GM12891 (cell line): Measurements from ENCODE around the gene DUSP11.
A peak's percentile ranks its signal among the peaks of the same experiment; 100 is the strongest.
"Not testable (repeated sequence)": the region's sequence is repeated elsewhere in the genome, so short reads cannot be mapped to it uniquely, and the experiment has no call there.

Experiments used
- DNase-seq: peaks from one replicate; pipeline ENCODE4 v3.0.0; 2011; ENCODE audit warnings: low spot score; ENCODE audit not compliant: insufficient read length
- FAIRE-seq: peaks from 2 replicates; lab custom pipeline; 2011; peaks lifted over from hg19 to GRCh38; lab: Jason Lieb, UNC
- PAX5 ChIP-seq: IDR thresholded peaks from 2 replicates; pipeline ENCODE4 v1.6.1; 2011; ENCODE audit warnings: low read length, moderate library complexity, mild to moderate bottlenecking; ENCODE audit not compliant: insufficient read depth, severe bottlenecking
- POLR2A ChIP-seq: IDR thresholded peaks from 2 replicates; pipeline ENCODE4 v1.6.1; 2011; ENCODE audit warnings: low read depth, low read length, control low read depth
- POLR2AphosphoS5 ChIP-seq: IDR thresholded peaks from 2 replicates; pipeline ENCODE4 v1.6.1; 2011; ENCODE audit warnings: low read depth, low read length, control low read depth
- POU2F2 ChIP-seq: IDR thresholded peaks from 2 replicates; pipeline ENCODE4 v1.6.1; 2011; ENCODE audit warnings: low read depth, mild to moderate bottlenecking, control low read depth, low read length, moderate library complexity
- SPI1 ChIP-seq: IDR thresholded peaks from 2 replicates; pipeline ENCODE4 v1.6.1; 2011; ENCODE audit warnings: low read depth, low read length, control low read depth
- TAF1 ChIP-seq: IDR thresholded peaks from 2 replicates; pipeline ENCODE4 v1.6.1; 2011; ENCODE audit warnings: low read depth, low read length, control low read depth

Gene DUSP11

DNA sequence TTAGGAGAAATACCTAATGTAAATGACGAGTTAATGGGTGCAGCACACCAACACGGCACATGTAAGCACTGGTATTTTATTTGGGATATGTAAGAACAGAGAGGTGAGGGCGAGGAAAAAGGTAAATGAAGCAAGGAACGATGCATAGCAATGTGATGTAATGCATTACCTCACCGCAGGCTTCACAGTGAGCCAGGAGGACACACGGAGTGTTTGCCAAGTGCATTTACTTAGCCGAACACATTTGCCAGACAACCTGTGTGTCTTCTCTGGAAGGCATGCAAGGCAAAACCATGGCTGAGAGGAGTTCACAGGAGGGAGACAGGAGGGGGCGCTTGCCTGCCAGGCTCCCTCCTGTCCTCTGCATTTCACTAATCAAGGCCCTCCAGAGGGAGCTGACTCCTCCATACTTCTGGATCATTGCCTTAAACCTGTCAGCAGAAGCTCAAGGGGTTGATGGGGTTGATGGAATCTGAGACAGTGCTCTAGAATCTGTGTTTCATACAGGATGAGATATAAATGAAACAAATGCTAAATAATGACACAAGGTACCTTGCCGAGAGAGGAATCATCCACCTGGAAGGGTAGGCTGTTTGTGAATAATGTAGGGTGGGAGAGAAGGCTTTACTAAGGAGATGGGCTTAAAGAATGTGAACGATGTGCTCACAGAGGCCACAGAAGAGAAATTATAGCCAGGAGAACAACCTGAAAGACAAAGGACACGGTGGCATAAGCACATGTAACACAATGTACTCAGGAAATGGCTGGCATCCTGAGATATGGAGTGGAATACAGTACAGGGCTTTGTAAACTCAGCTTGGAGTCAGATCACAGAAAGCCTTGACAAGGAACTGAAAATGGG lies 33.7 kb downstream of the DUSP11 start:
- TF ChIP-seq SPI1 (no peak), POLR2A (no peak), POU2F2 (no peak), PAX5 (no peak)
- no peak for FAIRE-seq
- DNase-seq = no peak

GRCh38 chr2:73740767-73741166 lies 39.1 kb downstream of the DUSP11 start:
- FAIRE-seq = no peak

DNA sequence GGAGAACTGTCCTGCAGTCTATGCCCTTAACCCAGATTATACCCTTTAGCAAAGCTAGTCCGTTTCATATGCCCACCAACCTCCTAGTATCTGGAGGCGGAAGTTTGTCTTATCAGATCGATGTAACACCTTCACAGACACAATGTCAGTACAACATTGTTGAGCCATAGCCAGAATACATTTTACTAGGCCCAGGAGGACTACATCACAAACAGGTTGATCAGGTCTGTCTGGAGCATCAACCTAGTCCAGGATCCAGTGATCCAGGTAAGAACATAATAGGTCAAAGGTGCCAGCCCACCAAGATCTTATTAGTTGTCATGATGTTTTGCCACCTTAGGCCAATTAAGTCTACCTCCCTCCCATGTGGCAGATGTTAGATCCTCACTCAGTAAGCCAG lies 40.8 kb downstream of the DUSP11 start:
- FAIRE-seq = no peak

More at GRCh38 chr2:73740767-73741166, 39.1 kb downstream of the DUSP11 start:
- TF ChIP-seq POLR2AphosphoS5 (no peak), SPI1 (no peak), TAF1 (no peak), POU2F2 (no peak), PAX5 (no peak), POLR2A (no peak)
- DNase-seq = no peak

GRCh38 chr2:73736855-73737779 lies 42.8 kb downstream of the DUSP11 start, which contains the start of gene TPRKB:
Gene TPRKB (minus strand): TSS chr2:73737345. CDS start chr2:73734569, 2,776 bp downstream.
- FAIRE-seq = peak; percentile 95
- TF ChIP-seq PAX5 (no peak), POLR2A (peak; percentile 71), POU2F2 (no peak), POLR2AphosphoS5 (peak; percentile 85), TAF1 (peak; percentile 83; the same call in 1 of the 2 replicates), SPI1 (no peak; the same call in 1 of the 2 replicates)

More for the DNA sequence above, 40.8 kb downstream of the DUSP11 start:
- TF ChIP-seq POLR2A (no peak), TAF1 (no peak), POU2F2 (no peak), SPI1 (no peak), POLR2AphosphoS5 (no peak), PAX5 (no peak)
- DNase-seq = no peak

DNA sequence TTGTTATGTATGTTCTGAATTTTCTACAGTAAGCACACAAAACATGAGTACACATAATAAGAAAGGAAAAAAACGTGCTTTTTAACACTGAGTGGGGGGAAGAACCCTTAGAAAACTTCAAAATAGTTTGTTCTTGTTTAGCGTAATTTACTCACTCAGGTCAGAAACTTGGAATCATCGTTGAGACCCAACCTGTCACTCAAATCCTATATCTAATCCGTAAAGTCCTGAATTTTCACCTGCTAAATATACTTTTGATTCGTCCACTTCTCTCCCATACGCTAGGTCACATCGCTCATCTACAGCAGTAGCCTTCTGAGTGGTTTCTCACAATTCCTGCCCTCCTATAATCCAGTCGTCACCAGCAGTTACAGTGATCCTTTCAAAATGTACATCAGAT lies 43.5 kb downstream of the DUSP11 start:
- TF ChIP-seq TAF1 (no peak), PAX5 (no peak), POLR2AphosphoS5 (no peak), POU2F2 (no peak), SPI1 (no peak), POLR2A (no peak)
- DNase-seq (no peak), FAIRE-seq (peak; percentile 16)

More at GRCh38 chr2:73736855-73737779, 42.8 kb downstream of the DUSP11 start, which contains the start of gene TPRKB:
- DNase-seq = peak; percentile 94

DNA sequence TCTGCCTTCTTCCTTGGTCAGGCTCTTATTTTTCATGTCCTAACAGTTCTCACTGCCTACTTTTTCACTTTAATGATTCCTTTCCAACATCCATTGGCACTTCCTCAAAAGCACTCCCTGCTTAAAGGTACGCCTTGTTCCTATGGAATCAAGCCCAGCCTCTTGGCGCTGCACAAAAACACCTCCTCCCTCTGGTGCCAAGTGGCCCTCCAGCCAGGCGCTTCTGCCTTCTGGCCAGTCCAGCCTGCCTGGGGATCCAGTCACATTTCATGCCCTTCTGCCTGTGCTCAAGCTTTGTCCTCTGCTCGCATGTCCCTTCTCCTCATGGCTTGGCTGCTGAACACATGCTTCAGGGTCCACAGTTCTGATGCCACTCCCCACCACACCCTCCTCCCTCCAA lies 49.1 kb downstream of the DUSP11 start:
- TF ChIP-seq PAX5 (no peak), POU2F2 (no peak), TAF1 (no peak), POLR2AphosphoS5 (no peak), SPI1 (0 out of 2 replicates have a peak, but pooled peaks have one; percentile 15), POLR2A (no peak)
- DNase-seq (no peak), FAIRE-seq (no peak)

DNA sequence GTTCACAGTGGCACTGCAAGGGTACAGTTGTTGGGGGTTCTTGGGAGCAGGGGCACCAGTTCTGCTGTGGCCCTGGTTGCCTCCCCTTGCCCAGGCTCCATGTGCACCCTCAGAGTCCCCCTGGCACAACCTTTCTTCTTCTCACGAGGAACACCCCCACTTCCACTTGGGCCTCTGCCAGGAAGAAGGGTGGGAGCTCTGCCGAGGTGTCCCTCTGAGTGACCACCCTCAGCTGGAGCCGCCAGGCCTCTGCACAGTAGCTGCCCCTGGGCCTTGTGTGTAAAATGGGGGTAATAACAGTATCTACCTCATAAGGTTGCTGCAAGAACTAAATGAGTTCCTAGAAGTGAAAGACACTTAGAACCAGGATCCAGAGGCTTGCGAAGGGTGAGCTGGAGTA lies 51.2 kb downstream of the DUSP11 start:
- no peak for TF ChIP-seq TAF1
- FAIRE-seq (no peak), DNase-seq (no peak)

GRCh38 chr2:73728043-73728442 lies 51.9 kb downstream of the DUSP11 start:
- no peak for DNase-seq
- no peak for FAIRE-seq

GRCh38 chr2:73726657-73727056 lies 53.2 kb downstream of the DUSP11 start:
- not testable (repeated sequence) for FAIRE-seq, DNase-seq

More at GRCh38 chr2:73728043-73728442, 51.9 kb downstream of the DUSP11 start:
- TF ChIP-seq TAF1 = no peak
- TF ChIP-seq POU2F2 = no peak
- no peak for TF ChIP-seq PAX5
- TF ChIP-seq POLR2A = no peak
- TF ChIP-seq SPI1 = no peak
- TF ChIP-seq POLR2AphosphoS5 = no peak
